Tibial nerve (tissue), 4 donors: ENCODE results near the gene AVEN. TPM values are rescaled to one million over a fixed set of nuclear protein-coding genes. Genes with fewer than 3 reads are reported as not detected.

ENCODE experiments used
- DNase-seq, 2 donors: peaks; one replicate each; pipeline ENCODE4 v3.0.0-alpha.2; 2019; ENCODE audit warnings: low spot score in 2 of 2
- H3K27ac ChIP-seq, 4 donors: fragments of 200-600 bp; sonication (generic) in 3 of 4; one replicate each; pipeline ENCODE4 v1.5.1; 2017 to 2019; ENCODE audit warnings: mild to moderate bottlenecking in 1 of 4
- H3K27me3 ChIP-seq, 2 donors: fragments of 200-600 bp; sonication (generic) in 1 of 2; one replicate each; pipeline versions ENCODE4 v1.5.1 to v1.6.0; 2017 to 2019
- H3K36me3 ChIP-seq, 3 donors: fragments of 200-600 bp; sonication (generic); one replicate each; pipeline ENCODE4 v1.5.1; 2018 to 2019
- H3K4me1 ChIP-seq, 4 donors: fragments of 200-600 bp; sonication (generic) in 3 of 4; one replicate each; pipeline ENCODE4 v1.5.1; 2017 to 2019
- H3K4me3 ChIP-seq, 4 donors: fragments of 200-600 bp; sonication (generic) in 3 of 4; one replicate each; pipeline ENCODE4 v1.5.1; 2017 to 2019; ENCODE audit warnings: mild to moderate bottlenecking in 1 of 4, moderate library complexity in 1 of 4
- H3K9me3 ChIP-seq, 4 donors: fragments of 200-600 bp; sonication (generic) in 3 of 4; one replicate each; pipeline ENCODE4 v1.5.1; 2017 to 2019
- EP300 ChIP-seq, 2 donors: sonication (generic); formaldehyde crosslinking; IDR thresholded peaks; one replicate each; pipeline ENCODE4 v1.6.1; 2017; ENCODE audit warnings: antibody characterized with exemption in 2 of 2, mild to moderate bottlenecking in 1 of 2
- POLR2A ChIP-seq, 2 donors: fragments of 450-650 bp; IDR thresholded peaks; one replicate each; pipeline ENCODE4 v1.6.1; 2017; ENCODE audit warnings: antibody characterized with exemption in 2 of 2, mild to moderate bottlenecking in 2 of 2, moderate library complexity in 2 of 2
- WGBS, 2 donors: methylation state at CpG; one replicate each; pipeline ENCODE4 v1.1.5; 2018; 5-methylcytosine and 5-hydroxymethylcytosine counted together
- total RNA-seq, 4 donors: library from RNA; depleted of rRNA; stranded (reverse); fragments of >200 nt; gene quantifications; one replicate each; pipeline ENCODE4 v1.1.0, GENCODE V29; 2016
- TF ChIP-seq, protein P1 (sequence below), 5 experiments: fragments of 200-600 bp in 3 of 5; fragments of 450-650 bp in 2 of 5; sonication (generic) in 3 of 5; IDR thresholded peaks; one replicate each; pipeline ENCODE4 v1.5.1; 2016 to 2019; ENCODE audit warnings: antibody characterized with exemption in 5 of 5, mild to moderate bottlenecking in 3 of 5, moderate library complexity in 2 of 5

AVEN gene
- total RNA-seq, 4 donors from 2014 or later, result 14.9 to 34.8 (median 25.5) TPM

DNA sequence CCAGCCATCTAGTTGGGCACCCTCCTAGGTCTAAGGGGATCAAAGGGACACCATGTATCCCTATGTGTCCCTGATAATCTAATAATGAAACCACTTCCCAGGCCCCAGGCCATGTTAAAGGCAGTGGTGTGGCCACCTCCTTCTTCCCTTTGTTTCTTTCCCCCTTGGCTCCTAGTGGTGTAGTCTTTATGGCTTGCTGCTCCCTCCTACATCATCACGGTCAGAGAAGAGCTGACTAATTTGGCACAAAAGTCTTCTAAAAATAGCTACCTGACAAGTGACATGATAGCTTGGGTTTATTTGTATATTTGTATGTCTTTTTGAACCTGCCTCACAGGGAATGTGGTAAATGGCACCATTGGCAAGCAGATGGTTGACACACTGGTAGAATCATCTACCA, 201.7 kb downstream of the AVEN start:
- H3K4me1 ChIP-seq, result no peaks in the 10 kb centered on the region
- WGBS, 2 donors, result 81 to 88% methylated on average over 1 of the region's 1 CpG
- no peaks in the 10 kb centered on the region for H3K27me3 ChIP-seq
- no peak for DNase-seq
- TF ChIP-seq POLR2A (IDR thresholded peaks at IDR 0.05), result no peak
- H3K36me3 ChIP-seq, result no peaks in the 10 kb centered on the region
- no peak overlapping the region for H3K27ac ChIP-seq
- no peaks in the 10 kb centered on the region for H3K9me3 ChIP-seq
- H3K4me3 ChIP-seq, result no peak overlapping the region

DNA sequence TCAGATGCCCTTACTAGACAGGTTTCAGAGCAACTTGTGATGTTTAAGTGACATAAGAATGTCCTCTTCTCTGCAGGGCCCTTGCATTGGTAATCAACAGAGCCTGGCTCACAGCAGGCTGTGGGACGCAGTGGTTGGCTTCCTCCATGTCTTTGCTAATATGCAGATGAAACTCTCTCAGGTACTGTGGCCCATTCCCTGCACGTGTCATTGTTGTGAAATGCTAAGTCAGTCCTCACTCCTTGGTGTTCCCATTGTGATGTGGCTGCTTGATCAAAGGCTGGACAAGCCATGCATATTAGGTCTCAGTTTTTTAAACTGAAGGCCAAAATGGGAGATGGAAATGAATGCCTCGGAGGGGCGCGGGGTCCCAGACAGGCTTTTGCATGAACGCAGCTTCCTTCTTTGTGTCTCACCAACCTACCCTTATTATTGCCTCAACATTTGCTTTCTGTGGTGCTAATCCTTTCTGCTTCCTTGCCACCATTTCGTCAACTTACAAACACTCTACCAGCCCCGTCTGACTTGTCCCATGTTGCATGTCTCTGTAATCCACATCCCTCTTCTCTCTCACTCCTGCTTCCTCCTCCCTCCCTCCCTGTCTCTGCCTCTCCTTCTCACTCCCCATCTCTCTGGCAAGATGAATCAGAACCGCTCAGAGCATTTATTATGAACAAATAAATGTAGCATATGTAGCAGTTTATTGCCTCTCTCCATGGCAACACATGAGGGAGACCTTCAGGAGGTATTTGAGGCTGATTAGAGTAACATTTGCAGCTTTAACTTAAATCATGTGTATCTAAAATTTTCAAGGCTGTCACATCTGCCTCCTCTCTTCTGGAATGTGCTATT, 203.9 kb downstream of the AVEN start:
- H3K4me3 ChIP-seq, result no peak overlapping the region
- WGBS, 2 donors, result 50 to 52% methylated on average over 9 of the region's 9 CpGs

DNA sequence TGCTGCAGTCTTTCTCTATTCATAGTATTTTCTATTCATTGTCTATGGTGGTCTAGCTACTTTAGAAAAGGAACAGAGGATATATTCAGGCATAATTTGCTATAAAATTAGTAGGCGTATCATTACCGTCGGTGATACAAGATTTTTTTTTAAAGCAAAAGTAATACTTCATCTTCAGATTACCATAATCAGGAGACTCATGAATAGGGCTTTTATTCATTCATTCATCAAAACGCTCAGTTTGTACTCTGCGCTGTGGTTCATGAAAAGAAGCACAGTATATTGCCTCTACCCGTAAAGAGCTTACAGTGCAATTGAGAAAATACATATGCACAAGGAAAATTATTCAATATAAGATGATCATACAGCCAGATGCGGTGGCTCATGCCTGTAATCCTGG, 207.4 kb downstream of the AVEN start:
- no peak for DNase-seq
- no peak overlapping the region for H3K4me3 ChIP-seq
- TF ChIP-seq EP300 (IDR thresholded peaks at IDR 0.05) (no peak), POLR2A (IDR thresholded peaks at IDR 0.05) (no peak)
- TF ChIP-seq, protein P1, sequence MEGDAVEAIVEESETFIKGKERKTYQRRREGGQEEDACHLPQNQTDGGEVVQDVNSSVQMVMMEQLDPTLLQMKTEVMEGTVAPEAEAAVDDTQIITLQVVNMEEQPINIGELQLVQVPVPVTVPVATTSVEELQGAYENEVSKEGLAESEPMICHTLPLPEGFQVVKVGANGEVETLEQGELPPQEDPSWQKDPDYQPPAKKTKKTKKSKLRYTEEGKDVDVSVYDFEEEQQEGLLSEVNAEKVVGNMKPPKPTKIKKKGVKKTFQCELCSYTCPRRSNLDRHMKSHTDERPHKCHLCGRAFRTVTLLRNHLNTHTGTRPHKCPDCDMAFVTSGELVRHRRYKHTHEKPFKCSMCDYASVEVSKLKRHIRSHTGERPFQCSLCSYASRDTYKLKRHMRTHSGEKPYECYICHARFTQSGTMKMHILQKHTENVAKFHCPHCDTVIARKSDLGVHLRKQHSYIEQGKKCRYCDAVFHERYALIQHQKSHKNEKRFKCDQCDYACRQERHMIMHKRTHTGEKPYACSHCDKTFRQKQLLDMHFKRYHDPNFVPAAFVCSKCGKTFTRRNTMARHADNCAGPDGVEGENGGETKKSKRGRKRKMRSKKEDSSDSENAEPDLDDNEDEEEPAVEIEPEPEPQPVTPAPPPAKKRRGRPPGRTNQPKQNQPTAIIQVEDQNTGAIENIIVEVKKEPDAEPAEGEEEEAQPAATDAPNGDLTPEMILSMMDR (IDR thresholded peaks at IDR 0.05), result no peak
- peaks cover 0 to 4% (median 0%) of the 10 kb centered on the region in 4 donors for H3K4me1 ChIP-seq
- 44 to 58% methylated on average over 7 of the region's 7 CpGs for WGBS, 2 donors
- no peaks in the 10 kb centered on the region for H3K27me3 ChIP-seq
- H3K27ac ChIP-seq, result peak overlapping the region in 1 of 4 donors; percentile 32
- H3K36me3 ChIP-seq, result no peaks in the 10 kb centered on the region
- peaks cover 0 to 12% (median 0%) of the 10 kb centered on the region in 4 donors for H3K9me3 ChIP-seq

More for the DNA sequence above, 203.9 kb downstream of the AVEN start:
- Histone ChIP-seq H3K27me3 (no peaks in the 10 kb centered on the region), H3K4me1 (peaks cover 0 to 4% (median 0%) of the 10 kb centered on the region in 4 donors), H3K27ac (no peak overlapping the region), H3K36me3 (no peaks in the 10 kb centered on the region), H3K9me3 (no peaks in the 10 kb centered on the region)
- TF ChIP-seq, protein P1 (IDR thresholded peaks at IDR 0.05), result no peak
- TF ChIP-seq EP300 (IDR thresholded peaks at IDR 0.05), result no peak
- TF ChIP-seq POLR2A (IDR thresholded peaks at IDR 0.05), result no peak
- DNase-seq, result no peak

DNA sequence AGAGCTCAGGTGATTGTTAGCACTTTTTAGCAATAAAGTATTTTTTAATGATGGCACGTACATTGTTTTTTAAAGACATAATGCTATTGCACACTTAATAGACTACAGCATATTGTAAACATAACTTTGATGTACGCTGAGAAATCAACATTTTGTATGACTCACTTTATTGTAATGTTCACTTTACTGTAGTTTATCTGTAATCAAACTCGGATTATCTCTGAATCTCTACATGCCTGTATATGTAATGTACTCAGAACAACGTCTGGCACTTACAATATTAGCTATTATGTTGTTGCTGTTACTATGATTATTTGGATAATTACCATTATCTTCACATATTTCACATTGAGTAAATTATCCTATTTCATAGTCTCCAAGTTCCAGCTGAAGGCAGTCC, 208.7 kb downstream of the AVEN start:
- H3K4me3 ChIP-seq, result no peak overlapping the region
- TF ChIP-seq, protein P1 (IDR thresholded peaks at IDR 0.05), result no peak
- TF ChIP-seq EP300 (IDR thresholded peaks at IDR 0.05) (no peak), POLR2A (IDR thresholded peaks at IDR 0.05) (no peak)
- WGBS, 2 donors, result 66 to 69% methylated on average over 4 of the region's 4 CpGs
- no peaks in the 10 kb centered on the region for H3K36me3 ChIP-seq
- peaks cover 0 to 12% (median 0%) of the 10 kb centered on the region in 4 donors for H3K9me3 ChIP-seq
- DNase-seq, result no peak
- H3K4me1 ChIP-seq, result peaks cover 0 to 4% (median 0%) of the 10 kb centered on the region in 4 donors
- H3K27me3 ChIP-seq, result no peaks in the 10 kb centered on the region
- H3K27ac ChIP-seq, result no peak overlapping the region

DNA sequence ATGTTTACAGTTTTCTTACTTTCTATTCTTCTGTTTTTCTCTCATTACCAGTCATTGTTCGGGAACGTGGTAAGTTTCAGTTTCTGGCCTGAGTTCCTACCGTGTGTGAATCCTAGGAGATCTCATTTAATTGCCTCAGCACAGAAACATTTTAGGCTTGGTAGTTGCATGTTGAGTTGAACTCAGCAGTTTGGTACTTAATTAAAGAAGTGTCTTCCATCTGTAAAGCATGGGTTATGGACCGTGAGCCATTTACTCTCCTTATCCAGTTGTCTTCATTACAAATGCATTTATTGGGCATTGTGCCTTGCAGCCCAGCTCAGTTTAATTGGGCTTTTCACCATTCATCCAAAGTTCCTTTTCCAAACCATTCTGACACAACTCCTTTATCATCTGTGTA, 212.8 kb downstream of the AVEN start:
- WGBS, 2 donors, result 76 to 86% methylated on average over 4 of the region's 4 CpGs
- no peak for DNase-seq
- TF ChIP-seq EP300 (IDR thresholded peaks at IDR 0.05) (no peak), POLR2A (IDR thresholded peaks at IDR 0.05) (no peak)
- TF ChIP-seq, protein P1 (IDR thresholded peaks at IDR 0.05), result no peak
- Histone ChIP-seq H3K27ac (no peak overlapping the region), H3K4me3 (no peak overlapping the region), H3K36me3 (no peaks in the 10 kb centered on the region), H3K9me3 (peaks cover 0 to 12% (median 0%) of the 10 kb centered on the region in 4 donors), H3K27me3 (no peaks in the 10 kb centered on the region), H3K4me1 (peaks cover 0 to 5% (median 0%) of the 10 kb centered on the region in 4 donors)
